Activated naive CD8-positive, alpha-beta T cell treated with anti-CD3 and anti-CD28 coated beads, Interleukin-2, amount 10 ng/mL, durations not matched to agents 7 days and 5 days (primary cell): ENCODE results near the gene CCL15. TPM values are rescaled to one million over a fixed set of nuclear protein-coding genes. Genes with fewer than 3 reads are reported as not detected.

Experiments used
- ATAC-seq: fragments of 150-1000 bp; cut with Tn5 transposase; one replicate; pipeline ENCODE4 v1.10.0; 2021; ENCODE audit warnings: low read depth, moderate library complexity
- POLR2A ChIA-PET: fragments of 350-600 bp; sonication (Branson Sonifier 250); formaldehyde crosslinking; loops from one replicate; lab custom pipeline; 2021; ENCODE audit warnings: antibody characterized with exemption; lab: Charles Lee
- DNase-seq: peaks from one replicate; pipeline ENCODE4 v3.0.0; 2021
- H3K27ac Mint-ChIP-seq: one replicate; pipeline ENCODE4 v1.8.0; 2022; ENCODE audit warnings: mild to moderate bottlenecking, mixed read lengths
- H3K27me3 Mint-ChIP-seq: one replicate; pipeline ENCODE4 v1.8.0; 2022; ENCODE audit warnings: mild to moderate bottlenecking, moderate library complexity, mixed read lengths
- H3K36me3 Mint-ChIP-seq: one replicate; pipeline ENCODE4 v1.8.0; 2021; ENCODE audit warnings: mild to moderate bottlenecking, mixed read lengths
- H3K4me1 Mint-ChIP-seq: one replicate; pipeline ENCODE4 v1.8.0; 2021; ENCODE audit warnings: mixed read lengths
- H3K4me3 Mint-ChIP-seq: one replicate; pipeline ENCODE4 v1.8.0; 2022; ENCODE audit warnings: mild to moderate bottlenecking, moderate library complexity, mixed read lengths
- H3K9me3 Mint-ChIP-seq: one replicate; pipeline ENCODE4 v1.8.0; 2021; ENCODE audit warnings: mixed read lengths
- total RNA-seq, 2 experiments: library from RNA; stranded (reverse); gene quantifications; one replicate each; pipeline ENCODE4 v1.2.3, GENCODE V29; 2021

CCL15 gene
- total RNA-seq, 2 experiments from 2014 or later, result not detected

DNA sequence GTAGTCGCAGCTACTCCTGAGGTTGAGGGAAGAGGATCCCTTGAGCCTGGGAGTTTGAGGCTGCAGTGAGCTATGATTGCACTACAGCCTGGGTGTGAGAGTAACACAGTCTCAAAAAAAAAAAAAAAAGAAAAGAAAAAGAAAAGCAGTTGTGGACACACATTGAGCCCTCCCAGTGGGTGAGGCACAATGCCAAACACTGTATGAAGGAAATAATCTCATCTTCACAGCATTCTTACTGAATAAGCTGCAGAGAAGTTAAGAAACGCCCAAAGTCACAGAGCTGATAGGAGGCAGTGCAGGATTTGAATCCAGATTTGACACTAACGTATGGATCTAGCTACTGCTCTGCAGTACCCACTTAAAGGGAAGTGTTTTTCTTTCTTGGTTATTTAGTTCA lies 52.0 kb downstream of the CCL15 start:
- H3K36me3 Mint-ChIP-seq, result peaks cover 1% of the 10 kb centered on the region
- POLR2A ChIA-PET, result interaction anchor here (0.7 kb wide), 2 partner anchors 30 to 85 kb away, joined by 3 read pairs; no protein-coding TSS in a partner anchor

DNA sequence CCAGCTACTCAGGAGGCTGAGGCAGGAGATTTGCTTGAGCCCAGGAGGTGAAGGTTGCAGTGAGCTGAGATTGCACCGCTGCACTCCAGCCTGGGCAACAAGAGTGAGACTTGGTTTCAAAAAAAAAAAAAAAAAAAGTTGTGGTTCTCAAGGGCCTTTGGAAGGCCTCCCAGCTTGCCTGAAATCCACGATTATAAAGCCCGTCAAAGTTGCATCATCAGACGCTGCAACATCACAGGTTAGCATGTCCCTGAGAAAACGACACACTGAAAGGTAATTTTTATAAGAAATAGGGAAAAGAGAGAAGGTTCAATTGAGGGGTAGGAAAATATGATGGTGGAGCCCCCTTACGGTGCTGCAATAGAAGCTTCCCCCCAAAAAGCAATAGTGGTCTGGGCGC lies 53.3 kb downstream of the CCL15 start:
- Mint-ChIP-seq H3K9me3 (no peaks in the 10 kb centered on the region), H3K4me1 (peaks cover 5% of the 10 kb centered on the region), H3K27ac (no peak overlapping the region), H3K36me3 (peaks cover 1% of the 10 kb centered on the region), H3K4me3 (no peak overlapping the region), H3K27me3 (peaks cover 11% of the 10 kb centered on the region)
- ATAC-seq, result no peak
- no peak for DNase-seq
- POLR2A ChIA-PET, result no interaction called here

More for the DNA sequence above, 52.0 kb downstream of the CCL15 start:
- peaks cover 18% of the 10 kb centered on the region for H3K27me3 Mint-ChIP-seq
- no peak for ATAC-seq
- H3K9me3 Mint-ChIP-seq, result no peaks in the 10 kb centered on the region
- no peak overlapping the region for H3K27ac Mint-ChIP-seq
- peaks cover 3% of the 10 kb centered on the region for H3K4me1 Mint-ChIP-seq
- H3K4me3 Mint-ChIP-seq, result no peak overlapping the region
- no peak for DNase-seq

Other genes with a start within 250 kb of the CCL15 start
- gene GAS2L2, start 248.3 kb downstream of the CCL15 start, total RNA-seq, result under 1 TPM in 1 of 2 experiments, not detected in 1; 0.11 TPM
- not detected for gene C17orf50, start 240.7 kb downstream of the CCL15 start, total RNA-seq
- gene MMP28, start 205.9 kb downstream of the CCL15 start, total RNA-seq, result under 1 TPM; 0.45 to 0.75 TPM
- 100 to 1,000 TPM; 291 to 299 TPM for gene TAF15, start 192.1 kb downstream of the CCL15 start, total RNA-seq
- gene HEATR9, start 132.7 kb downstream of the CCL15 start, total RNA-seq, result 1 to 10 TPM; 6.3 to 6.7 TPM
- gene CCL5, start 121.2 kb downstream of the CCL15 start, total RNA-seq, result 100 to 1,000 TPM; 782 to 938 TPM
- 10 to 100 TPM; 17.3 to 25.0 TPM for gene RDM1, start 70.8 kb downstream of the CCL15 start, total RNA-seq
- not detected for gene LYZL6, start 57.8 kb downstream of the CCL15 start, total RNA-seq
- not detected for gene CCL16, start 20.1 kb downstream of the CCL15 start, total RNA-seq
- gene CCL14, start 14.8 kb downstream of the CCL15 start, total RNA-seq, result not detected
- not detected for gene CCL23, start 16.4 kb upstream of the CCL15 start, total RNA-seq
- gene CCL18, start 62.7 kb upstream of the CCL15 start, total RNA-seq, result not detected
- gene CCL3, start 88.6 kb upstream of the CCL15 start, total RNA-seq, result 1 to 10 TPM; 2.9 to 4.7 TPM
- 10 to 100 TPM; 12.2 to 14.8 TPM for gene CCL4, start 102.3 kb upstream of the CCL15 start, total RNA-seq
- gene TBC1D3B, start 175.1 kb upstream of the CCL15 start, total RNA-seq, result 1 to 10 TPM; 7.7 to 9.9 TPM
- gene CCL3L1, start 195.2 kb upstream of the CCL15 start, total RNA-seq, result 10 to 100 TPM; 13.7 to 18.4 TPM
- 1 to 10 TPM; 4.0 to 8.7 TPM for gene CCL4L2, start 209.5 kb upstream of the CCL15 start, total RNA-seq